Measurements from ENCODE around the gene ABCG5. TPM values are rescaled to one million over a fixed set of nuclear protein-coding genes. Genes with fewer than 3 reads are reported as not detected.

Gene ABCG5
- total RNA-seq, 2 experiments from 2014 or later = not detected

DNA sequence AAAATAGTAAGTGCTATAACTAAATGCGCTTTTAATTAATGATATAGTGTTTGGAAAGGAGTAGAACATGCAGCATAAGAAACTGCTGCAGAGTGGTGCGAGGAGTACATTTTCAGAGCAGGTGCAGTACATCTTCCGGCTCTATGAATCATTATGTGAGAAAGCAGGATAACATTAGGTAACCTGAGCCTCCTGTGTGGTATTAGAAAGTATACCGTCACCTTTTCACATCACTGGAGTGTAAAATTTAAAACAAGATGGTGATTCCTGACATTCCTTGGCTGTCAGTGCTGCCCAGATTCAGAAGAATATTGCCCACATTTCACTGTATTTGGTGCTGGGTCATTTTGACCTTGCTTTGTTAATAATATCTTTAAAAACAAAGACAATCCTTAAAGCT, 72.6 kb downstream of the ABCG5 start:
- Histone ChIP-seq H3K4me3 (ENCODE audit: low read length) (no peak overlapping the region), H3K9me3 (ENCODE audit: control insufficient read depth in 1 of 2, insufficient read depth in 1 of 2, low read length in 2 of 2) (peaks cover 0 to 2% of the 10 kb centered on the region in 2 experiments), H3K27ac (ENCODE audit: low read depth in 1 of 2, low read length in 2 of 2) (no peak overlapping the region), H3K4me1 (ENCODE audit: insufficient read depth, low read length) (no peaks in the 10 kb centered on the region), H3K36me3 (ENCODE audit: insufficient read depth, low read length) (no peaks in the 10 kb centered on the region), H3K27me3 (ENCODE audit: control insufficient read depth in 1 of 2, insufficient read depth in 2 of 2, low read length in 2 of 2) (no peaks in the 10 kb centered on the region)
- no peaks in the 10 kb centered on the region for H3K36me3 Mint-ChIP-seq (ENCODE audit: low read depth)
- TF ChIP-seq, protein P1, sequence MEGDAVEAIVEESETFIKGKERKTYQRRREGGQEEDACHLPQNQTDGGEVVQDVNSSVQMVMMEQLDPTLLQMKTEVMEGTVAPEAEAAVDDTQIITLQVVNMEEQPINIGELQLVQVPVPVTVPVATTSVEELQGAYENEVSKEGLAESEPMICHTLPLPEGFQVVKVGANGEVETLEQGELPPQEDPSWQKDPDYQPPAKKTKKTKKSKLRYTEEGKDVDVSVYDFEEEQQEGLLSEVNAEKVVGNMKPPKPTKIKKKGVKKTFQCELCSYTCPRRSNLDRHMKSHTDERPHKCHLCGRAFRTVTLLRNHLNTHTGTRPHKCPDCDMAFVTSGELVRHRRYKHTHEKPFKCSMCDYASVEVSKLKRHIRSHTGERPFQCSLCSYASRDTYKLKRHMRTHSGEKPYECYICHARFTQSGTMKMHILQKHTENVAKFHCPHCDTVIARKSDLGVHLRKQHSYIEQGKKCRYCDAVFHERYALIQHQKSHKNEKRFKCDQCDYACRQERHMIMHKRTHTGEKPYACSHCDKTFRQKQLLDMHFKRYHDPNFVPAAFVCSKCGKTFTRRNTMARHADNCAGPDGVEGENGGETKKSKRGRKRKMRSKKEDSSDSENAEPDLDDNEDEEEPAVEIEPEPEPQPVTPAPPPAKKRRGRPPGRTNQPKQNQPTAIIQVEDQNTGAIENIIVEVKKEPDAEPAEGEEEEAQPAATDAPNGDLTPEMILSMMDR (IDR thresholded peaks at IDR 0.05) = no peak
- ChIA-PET POLR2A (no interaction called here), CTCF (no interaction called here)
- DNase-seq (no peak), ATAC-seq (ENCODE audit: poor library complexity) (no peak)
- no peaks in the 10 kb centered on the region for H3K4me1 Mint-ChIP-seq (ENCODE audit: low read depth)
- no peaks in the 10 kb centered on the region for H3K9me3 Mint-ChIP-seq
- intact Hi-C loops (cut with DNase I, micrococcal nuclease) = no loop called here
- no peak overlapping the region for H3K4me3 Mint-ChIP-seq
- H3K27ac Mint-ChIP-seq = no peak overlapping the region
- H3K27me3 Mint-ChIP-seq = peaks cover 8% of the 10 kb centered on the region

DNA sequence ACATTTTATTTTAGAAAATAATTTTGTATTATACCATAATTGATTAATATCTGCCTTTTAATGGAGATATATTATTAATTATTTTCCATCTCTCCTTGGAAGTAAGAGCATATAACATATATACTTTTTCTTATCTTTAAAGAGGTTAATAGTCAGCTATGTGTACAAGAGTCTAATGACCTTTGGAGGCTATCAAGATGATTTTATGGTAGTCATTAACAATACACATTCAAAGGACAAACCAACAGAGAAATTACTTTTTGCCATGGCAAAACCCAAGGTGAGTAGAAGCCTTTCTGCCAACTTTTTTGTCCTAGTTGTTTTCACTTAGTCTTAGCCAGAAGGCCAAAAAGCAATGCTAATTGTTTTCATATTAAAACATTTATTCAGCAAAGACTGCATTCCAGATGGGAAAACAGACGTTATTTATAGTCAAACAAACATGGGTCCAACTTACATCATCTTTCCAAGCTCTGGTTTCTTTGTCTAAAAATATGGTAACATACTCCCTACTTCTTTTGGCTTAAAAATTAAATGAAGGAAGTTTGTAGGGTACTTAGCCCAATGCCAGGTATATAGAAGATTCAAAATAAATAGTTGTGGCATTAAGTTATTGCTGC, 74.4 kb downstream of the ABCG5 start:
- Histone ChIP-seq H3K36me3 (ENCODE audit: insufficient read depth, low read length) (no peaks in the 10 kb centered on the region), H3K4me3 (ENCODE audit: low read length) (no peak overlapping the region), H3K4me1 (ENCODE audit: insufficient read depth, low read length) (no peaks in the 10 kb centered on the region), H3K27me3 (ENCODE audit: control insufficient read depth in 1 of 2, insufficient read depth in 2 of 2, low read length in 2 of 2) (no peaks in the 10 kb centered on the region), H3K9me3 (ENCODE audit: control insufficient read depth in 1 of 2, insufficient read depth in 1 of 2, low read length in 2 of 2) (peaks cover 0 to 2% of the 10 kb centered on the region in 2 experiments), H3K27ac (ENCODE audit: low read depth in 1 of 2, low read length in 2 of 2) (no peak overlapping the region)
- Mint-ChIP-seq H3K9me3 (no peaks in the 10 kb centered on the region), H3K27ac (no peak overlapping the region), H3K27me3 (peaks cover 2% of the 10 kb centered on the region), H3K36me3 (ENCODE audit: low read depth) (no peaks in the 10 kb centered on the region), H3K4me1 (ENCODE audit: low read depth) (no peaks in the 10 kb centered on the region), H3K4me3 (no peak overlapping the region)
- intact Hi-C loops (cut with DNase I, micrococcal nuclease) = no loop called here
- DNase-seq (no peak), ATAC-seq (ENCODE audit: poor library complexity) (no peak)
- CTCF ChIA-PET = no interaction called here
- POLR2A ChIA-PET = no interaction called here
- TF ChIP-seq, protein P1 (IDR thresholded peaks at IDR 0.05) = no peak

DNA sequence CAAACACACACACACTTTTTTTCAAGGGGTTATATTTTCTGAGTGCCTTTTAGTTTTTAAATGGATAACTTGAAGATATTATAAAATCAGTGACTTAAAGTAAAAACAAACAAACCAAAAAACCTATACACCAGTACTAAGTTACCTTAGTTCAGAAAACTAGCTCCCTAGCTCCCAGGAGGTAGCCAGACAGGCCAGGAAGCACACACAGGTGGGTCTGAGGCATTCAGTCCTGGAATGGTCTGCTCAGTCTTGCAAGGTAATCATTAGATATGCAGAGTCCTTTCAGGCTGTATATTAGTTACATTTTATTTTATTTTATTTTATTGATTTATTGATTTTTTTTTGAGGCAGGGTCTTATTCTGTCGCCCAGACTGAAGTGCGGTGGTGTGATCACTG, 75.5 kb downstream of the ABCG5 start:
- intact Hi-C loops (cut with DNase I, micrococcal nuclease) = no loop called here
- Mint-ChIP-seq H3K27ac (no peak overlapping the region), H3K9me3 (no peaks in the 10 kb centered on the region), H3K36me3 (ENCODE audit: low read depth) (no peaks in the 10 kb centered on the region), H3K4me3 (no peak overlapping the region), H3K4me1 (ENCODE audit: low read depth) (no peaks in the 10 kb centered on the region), H3K27me3 (no peaks in the 10 kb centered on the region)
- H3K9me3 ChIP-seq (ENCODE audit: control insufficient read depth in 1 of 2, insufficient read depth in 1 of 2, low read length in 2 of 2) = peaks cover 0 to 2% of the 10 kb centered on the region in 2 experiments
- no peaks in the 10 kb centered on the region for H3K36me3 ChIP-seq (ENCODE audit: insufficient read depth, low read length)
- H3K4me3 ChIP-seq (ENCODE audit: low read length) = no peak overlapping the region
- POLR2A ChIA-PET = no interaction called here
- CTCF ChIA-PET = no interaction called here
- DNase-seq (no peak), ATAC-seq (ENCODE audit: poor library complexity) (no peak)
- no peaks in the 10 kb centered on the region for H3K4me1 ChIP-seq (ENCODE audit: insufficient read depth, low read length)
- TF ChIP-seq, protein P1 (IDR thresholded peaks at IDR 0.05) = no peak
- no peaks in the 10 kb centered on the region for H3K27me3 ChIP-seq (ENCODE audit: control insufficient read depth in 1 of 2, insufficient read depth in 2 of 2, low read length in 2 of 2)
- H3K27ac ChIP-seq (ENCODE audit: low read depth in 1 of 2, low read length in 2 of 2) = no peak overlapping the region

Other genes starting within 250 kb of the ABCG5 start
- gene THADA, start 242.8 kb downstream of the ABCG5 start, total RNA-seq = 10 to 100 TPM; 29.3 to 32.9 TPM
- 1 to 10 TPM; 1.6 to 2.7 TPM for gene PLEKHH2, start 201.6 kb downstream of the ABCG5 start, total RNA-seq
- not detected for gene C1GALT1C1L, start 162.4 kb downstream of the ABCG5 start, total RNA-seq
- 1 to 10 TPM; 2.1 to 2.2 TPM for gene DYNC2LI1, start 64.8 kb downstream of the ABCG5 start, total RNA-seq
- gene ABCG8, start 132 bp upstream of the ABCG5 start, total RNA-seq = not detected
- gene LRPPRC, start 157.2 kb upstream of the ABCG5 start, total RNA-seq = 10 to 100 TPM; 55.2 to 55.4 TPM

All from CD4-positive, alpha-beta T cell (primary cell).